Endometrial microvascular endothelial cells (primary cell): Measurements from ENCODE around the gene CLDN19. TPM values are rescaled to one million over a fixed set of nuclear protein-coding genes. Genes with fewer than 3 reads are reported as not detected.

Source experiments
- in situ Hi-C: cut with HindIII; loops from 2 replicates; pipeline ENCODE4 v1.10.0; 2017; ENCODE audit warnings: low sequenced_read_pairs, low pct_unique_long_range_greater_than_20kb; ENCODE audit errors: inconsistent ontology term
- total RNA-seq: library from RNA; depleted of rRNA; stranded (reverse); fragments of >200 nt; gene quantifications from one replicate; pipeline ENCODE4 v1.2.3, GENCODE V29; 2015; ENCODE audit errors: inconsistent ontology term

CLDN19 gene
- not detected for total RNA-seq

GRCh38 chr1:42739753-42740700, at the start of gene CLDN19:
CLDN19 (minus strand) TSS chr1:42740236; CDS start chr1:42740063, 173 bp downstream.
- in situ Hi-C loops: no loop called here

- in situ Hi-C loops: no loop called here
These were observed 48.0 kb upstream of the CLDN19 start for GRCh38 chr1:42788021-42788420.

- in situ Hi-C loops: no loop called here
These were observed 46.1 kb upstream of the CLDN19 start for GRCh38 chr1:42786097-42786496.

GRCh38 chr1:42784946-42785693, 45.1 kb upstream of the CLDN19 start, which contains the start of gene TMEM269:
TMEM269 (plus strand) TSS chr1:42784991; CDS start chr1:42789894, 4,903 bp downstream.
- in situ Hi-C loops: no loop called here

GRCh38 chr1:42784547-42784945, 44.5 kb upstream of the CLDN19 start:
- in situ Hi-C loops: no loop called here

- in situ Hi-C loops: no loop called here
These were observed 43.1 kb upstream of the CLDN19 start for GRCh38 chr1:42783092-42783491.

GRCh38 chr1:42780176-42780575, 40.1 kb upstream of the CLDN19 start:
- in situ Hi-C loops: no loop called here

GRCh38 chr1:42779725-42780124, 39.7 kb upstream of the CLDN19 start:
- in situ Hi-C loops: no loop called here

- in situ Hi-C loops: no loop called here
These were observed 37.8 kb upstream of the CLDN19 start for GRCh38 chr1:42777852-42778251.

- in situ Hi-C loops: no loop called here
These were observed 36.5 kb upstream of the CLDN19 start for GRCh38 chr1:42776502-42776901.

GRCh38 chr1:42774928-42775526, 35.0 kb upstream of the CLDN19 start:
- in situ Hi-C loops: no loop called here

- in situ Hi-C loops: no loop called here
These were observed 33.4 kb upstream of the CLDN19 start for GRCh38 chr1:42773420-42773819.

- in situ Hi-C loops: no loop called here
These were observed 29.8 kb upstream of the CLDN19 start for GRCh38 chr1:42769811-42770210.

GRCh38 chr1:42768172-42768571, 28.1 kb upstream of the CLDN19 start:
- in situ Hi-C loops: no loop called here

- in situ Hi-C loops: no loop called here
These were observed 27.5 kb upstream of the CLDN19 start for GRCh38 chr1:42767510-42768000.

- in situ Hi-C loops: no loop called here
These were observed 26.9 kb upstream of the CLDN19 start, which contains the start of the genes C1orf50 and P3H1 for GRCh38 chr1:42766741-42767509. C1orf50 (plus strand) TSS chr1:42767249; CDS start chr1:42767312, 63 bp downstream. P3H1 (minus strand) TSS chr1:42767028; CDS start chr1:42766971, 57 bp downstream.

GRCh38 chr1:42765832-42766740, 26.1 kb upstream of the CLDN19 start:
- in situ Hi-C loops: no loop called here
